ENCODE results near the gene NEU1.

- TF ChIP-seq POLR2A (IDR thresholded peaks at IDR 0.05) (no peak), CTCF (IDR thresholded peaks at IDR 0.05) (no peak)
Observed at GRCh38 chr6:31825553-31825952, 37.1 kb downstream of the NEU1 start.
